ENCODE data around the gene EDARADD.

GRCh38 chr1:236395230-236395946 lies 1.3 kb downstream of the EDARADD start:
- no peak for TF ChIP-seq CTCF (IDR thresholded peaks at IDR 0.05; ENCODE audit: low read length)
- TF ChIP-seq EZH2 (IDR thresholded peaks at IDR 0.05; ENCODE audit: borderline replicate concordance, low read length): no peak

Measured in OCI-LY1 (cell line).